Measurements from ENCODE around the gene CIB2. TPM values are rescaled to one million over a fixed set of nuclear protein-coding genes. Genes with fewer than 3 reads are reported as not detected.

CIB2 gene
- total RNA-seq, 1 donor from 2014 or later: 15.9 TPM

GRCh38 chr15:78065973-78066946, 65.0 kb downstream of the CIB2 start:
- no peak for DNase-seq (ENCODE audit: low spot score)

GRCh38 chr15:78065284-78065872, 65.9 kb downstream of the CIB2 start:
- peak; percentile 75 for DNase-seq (ENCODE audit: low spot score)

GRCh38 chr15:78064544-78064943, 66.7 kb downstream of the CIB2 start:
- DNase-seq (ENCODE audit: low spot score): no peak

GRCh38 chr15:78063970-78064385, 67.3 kb downstream of the CIB2 start:
- DNase-seq (ENCODE audit: low spot score): no peak

- no peak for DNase-seq (ENCODE audit: low spot score)
Observed at GRCh38 chr15:78063217-78063616, 68.0 kb downstream of the CIB2 start.

- no peak for DNase-seq (ENCODE audit: low spot score)
Observed at GRCh38 chr15:78061963-78062427, 69.2 kb downstream of the CIB2 start.

- no peak for DNase-seq (ENCODE audit: low spot score)
Observed at GRCh38 chr15:78060232-78060631, 71.0 kb downstream of the CIB2 start.

GRCh38 chr15:78059110-78059839, 72.0 kb downstream of the CIB2 start:
- no peak for DNase-seq (ENCODE audit: low spot score)

GRCh38 chr15:78058401-78058935, 72.8 kb downstream of the CIB2 start:
- DNase-seq (ENCODE audit: low spot score): no peak

GRCh38 chr15:78057803-78058202, 73.4 kb downstream of the CIB2 start:
- DNase-seq (ENCODE audit: low spot score): no peak

GRCh38 chr15:78056714-78057269, 74.5 kb downstream of the CIB2 start:
- no peak for DNase-seq (ENCODE audit: low spot score)

- no peak for DNase-seq (ENCODE audit: low spot score)
Observed at GRCh38 chr15:78055919-78056713, 75.1 kb downstream of the CIB2 start.

GRCh38 chr15:78054966-78055365, 76.3 kb downstream of the CIB2 start:
- DNase-seq (ENCODE audit: low spot score): no peak

Other genes with a start within 250 kb of the CIB2 start
- 103 TPM for gene TBC1D2B, start 53.7 kb downstream of the CIB2 start, total RNA-seq
- not detected for gene SH2D7, start 38.9 kb downstream of the CIB2 start, total RNA-seq
- 85.7 TPM for gene IDH3A, start 17.9 kb upstream of the CIB2 start, total RNA-seq
- 1.6 TPM for gene ACSBG1, start 103.1 kb upstream of the CIB2 start, total RNA-seq
- gene DNAJA4, start 133.1 kb upstream of the CIB2 start, total RNA-seq: 78.0 TPM
- gene SKIC8, start 168.2 kb upstream of the CIB2 start, total RNA-seq: 55.7 TPM
- not detected for gene CRABP1, start 208.9 kb upstream of the CIB2 start, total RNA-seq

All from ureter (tissue), 1 donor.